Measurements from ENCODE around the gene URI1.

- TF ChIP-seq CTCF (optimal IDR thresholded peaks at IDR 0.05 in 1 of 3, IDR thresholded peaks at IDR 0.05 in 1 of 3, conservative IDR thresholded peaks at IDR 0.05 in 1 of 3; ENCODE audit: extremely low read depth in 1 of 3, insufficient read depth in 2 of 3, low read length in 3 of 3) (no peak), EZH2 (IDR thresholded peaks at IDR 0.05; ENCODE audit: low read length) (no peak)
These were observed 114.5 kb downstream of the URI1 start for GRCh38 chr19:30056580-30056979.

Data from keratinocyte (primary cell).